Tibial nerve (tissue), 4 donors: ENCODE data around the gene FRAS1.

ENCODE experiments used
- EP300 ChIP-seq, 2 donors: sonication (generic); formaldehyde crosslinking; IDR thresholded peaks; one replicate each; pipeline ENCODE4 v1.6.1; 2017; ENCODE audit warnings: antibody characterized with exemption in 2 of 2, mild to moderate bottlenecking in 1 of 2
- POLR2A ChIP-seq, 2 donors: fragments of 450-650 bp; IDR thresholded peaks; one replicate each; pipeline ENCODE4 v1.6.1; 2017; ENCODE audit warnings: antibody characterized with exemption in 2 of 2, mild to moderate bottlenecking in 2 of 2, moderate library complexity in 2 of 2
- TF ChIP-seq, protein P1 (sequence below), 5 experiments: fragments of 200-600 bp in 3 of 5; fragments of 450-650 bp in 2 of 5; sonication (generic) in 3 of 5; IDR thresholded peaks; one replicate each; pipeline ENCODE4 v1.5.1; 2016 to 2019; ENCODE audit warnings: antibody characterized with exemption in 5 of 5, mild to moderate bottlenecking in 3 of 5, moderate library complexity in 2 of 5

DNA sequence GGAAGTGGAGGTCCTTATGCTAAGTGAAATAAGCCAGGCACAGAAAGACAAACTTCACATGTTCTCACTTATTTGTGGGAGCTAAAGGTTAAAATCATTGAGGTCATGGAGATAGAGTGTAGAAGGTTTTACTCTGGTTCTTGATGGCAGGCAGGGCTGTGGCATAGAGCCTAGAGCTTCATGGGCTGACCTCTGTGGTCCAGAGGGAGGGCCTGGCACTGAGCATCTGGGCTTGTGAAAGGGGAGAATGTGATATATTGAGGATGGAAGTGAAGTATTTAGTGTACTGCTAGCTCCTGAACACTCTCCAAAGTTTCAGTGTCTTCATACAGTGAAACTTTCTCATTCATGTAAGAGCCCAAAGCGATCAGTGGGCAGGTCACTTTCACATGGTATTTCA, 423.2 kb downstream of the FRAS1 start:
- TF ChIP-seq, protein P1, sequence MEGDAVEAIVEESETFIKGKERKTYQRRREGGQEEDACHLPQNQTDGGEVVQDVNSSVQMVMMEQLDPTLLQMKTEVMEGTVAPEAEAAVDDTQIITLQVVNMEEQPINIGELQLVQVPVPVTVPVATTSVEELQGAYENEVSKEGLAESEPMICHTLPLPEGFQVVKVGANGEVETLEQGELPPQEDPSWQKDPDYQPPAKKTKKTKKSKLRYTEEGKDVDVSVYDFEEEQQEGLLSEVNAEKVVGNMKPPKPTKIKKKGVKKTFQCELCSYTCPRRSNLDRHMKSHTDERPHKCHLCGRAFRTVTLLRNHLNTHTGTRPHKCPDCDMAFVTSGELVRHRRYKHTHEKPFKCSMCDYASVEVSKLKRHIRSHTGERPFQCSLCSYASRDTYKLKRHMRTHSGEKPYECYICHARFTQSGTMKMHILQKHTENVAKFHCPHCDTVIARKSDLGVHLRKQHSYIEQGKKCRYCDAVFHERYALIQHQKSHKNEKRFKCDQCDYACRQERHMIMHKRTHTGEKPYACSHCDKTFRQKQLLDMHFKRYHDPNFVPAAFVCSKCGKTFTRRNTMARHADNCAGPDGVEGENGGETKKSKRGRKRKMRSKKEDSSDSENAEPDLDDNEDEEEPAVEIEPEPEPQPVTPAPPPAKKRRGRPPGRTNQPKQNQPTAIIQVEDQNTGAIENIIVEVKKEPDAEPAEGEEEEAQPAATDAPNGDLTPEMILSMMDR (IDR thresholded peaks at IDR 0.05): no peak
- TF ChIP-seq POLR2A (IDR thresholded peaks at IDR 0.05) (no peak), EP300 (IDR thresholded peaks at IDR 0.05) (no peak)
